H1 (cell line): ENCODE results near the gene ZSCAN25. TPM values are rescaled to one million over a fixed set of nuclear protein-coding genes. Genes with fewer than 3 reads are reported as not detected.

Experiments used
- CTCF ChIA-PET: fragments of 300-600 bp; sonication (Branson Sonifier 250); formaldehyde crosslinking; loops from one replicate; lab custom pipeline; 2021; ENCODE audit not compliant: partially characterized antibody; lab: Charles Lee
- POLR2A ChIA-PET: fragments of 300-600 bp; sonication (Branson Sonifier 250); formaldehyde crosslinking; loops from one replicate; lab custom pipeline; 2021; ENCODE audit warnings: inconsistent platforms; ENCODE audit not compliant: partially characterized antibody; lab: Charles Lee
- DNase-seq, 2 experiments: peaks; one replicate each; pipeline versions ENCODE4 v3.0.0 to v3.0.0-alpha.2; 2010 to 2022; ENCODE audit warnings: low spot score in 2 of 2, low read depth in 1 of 2, mixed read lengths in 1 of 2
- FAIRE-seq: peaks from 2 replicates; lab custom pipeline; 2011; peaks lifted over from hg19 to GRCh38; lab: Jason Lieb, UNC
- H2AFZ ChIP-seq: 2 replicates; pipeline ENCODE4 v1.8.1; 2012; ENCODE audit warnings: low read length, inconsistent platforms
- H2AK5ac ChIP-seq: 2 replicates; pipeline ENCODE4 v1.6.1; 2013; ENCODE audit warnings: low read depth, low read length
- H2BK120ac ChIP-seq: replicated peaks from 2 replicates; pipeline ENCODE3; 2013; ENCODE audit warnings: low read depth, low read length, inconsistent platforms
- H2BK12ac ChIP-seq: 2 replicates; pipeline ENCODE4 v1.6.1; 2013; ENCODE audit warnings: low read depth, low read length
- H2BK15ac ChIP-seq: 2 replicates; pipeline ENCODE4 v1.6.1; 2013; ENCODE audit warnings: low read length
- H2BK20ac ChIP-seq: 2 replicates; pipeline ENCODE4 v1.6.1; 2013; ENCODE audit warnings: low read length
- H2BK5ac ChIP-seq: 2 replicates; pipeline ENCODE4 v1.6.1; 2013; ENCODE audit warnings: low read depth, low read length
- H3K14ac ChIP-seq: 2 replicates; pipeline ENCODE4 v1.6.1; 2013; ENCODE audit warnings: inconsistent platforms; ENCODE audit not compliant: insufficient read length
- H3K18ac ChIP-seq: 2 replicates; pipeline ENCODE4 v1.6.1; 2013; ENCODE audit warnings: low read length; ENCODE audit errors: extremely low read depth
- H3K23ac ChIP-seq: 2 replicates; pipeline ENCODE4 v1.6.1; 2013; ENCODE audit warnings: inconsistent platforms; ENCODE audit not compliant: insufficient read length
- H3K23me2 ChIP-seq: 2 replicates; pipeline ENCODE4 v1.6.1; 2013; ENCODE audit warnings: low read depth, low read length
- H3K27ac ChIP-seq: 2 replicates; pipeline ENCODE4 v1.6.1; 2011; ENCODE audit warnings: low read depth, low read length, inconsistent platforms
- H3K27me3 ChIP-seq, 4 experiments: replicated peaks in 1 of 4; 1 replicate in 1 of 4; 2 replicates in 3 of 4; pipeline versions ENCODE4 v1.6.1 to v1.8.1; 2011 to 2013; ENCODE audit warnings: low read length in 3 of 4, mild to moderate bottlenecking in 3 of 4, inconsistent platforms in 2 of 4, mixed read lengths in 2 of 4, moderate library complexity in 1 of 4; ENCODE audit not compliant: control insufficient read depth in 3 of 4, insufficient read depth in 3 of 4; ENCODE audit errors: extremely low read depth in 1 of 4
- H3K36me3 ChIP-seq, 4 experiments: 2 replicates each; pipeline versions ENCODE4 v1.6.1 to v1.8.1; 2011 to 2013; ENCODE audit warnings: mild to moderate bottlenecking in 4 of 4, low read length in 3 of 4, moderate library complexity in 2 of 4, control low read depth in 1 of 4, inconsistent platforms in 1 of 4; ENCODE audit not compliant: insufficient read depth in 4 of 4, control insufficient read depth in 2 of 4
- H3K4ac ChIP-seq: replicated peaks from 2 replicates; pipeline ENCODE3; 2013; ENCODE audit warnings: low read length, low read depth, mixed read lengths, inconsistent platforms; ENCODE audit not compliant: insufficient read length
- H3K4me1 ChIP-seq, 4 experiments: replicated peaks in 1 of 4; 1 replicate in 1 of 4; 2 replicates in 3 of 4; pipeline versions ENCODE4 v1.6.1 to v1.8.1; 2011 to 2013; ENCODE audit warnings: low read length in 3 of 4, inconsistent platforms in 2 of 4, mixed read lengths in 1 of 4; ENCODE audit not compliant: insufficient read depth in 4 of 4, control insufficient read depth in 3 of 4
- H3K4me2 ChIP-seq, 2 experiments: 2 replicates each; pipeline versions ENCODE4 v1.6.1 to v1.8.1; 2011 to 2013; ENCODE audit warnings: low read depth in 2 of 2, low read length in 2 of 2, control low read depth in 1 of 2, inconsistent platforms in 1 of 2, mild to moderate bottlenecking in 1 of 2; ENCODE audit not compliant: insufficient read depth in 1 of 2
- H3K4me3 ChIP-seq, 4 experiments: fragments of 200-600, 300-600 bp in 1 of 4; sonication (generic), shearing (Covaris generic), sonication (Bioruptor Twin) in 1 of 4; 2 replicates each; pipeline versions ENCODE4 v1.5.1 to v1.8.1; 2011 to 2016; ENCODE audit warnings: low read length in 4 of 4, low read depth in 3 of 4, control low read depth in 2 of 4, inconsistent platforms in 2 of 4, mild to moderate bottlenecking in 2 of 4, mixed read lengths in 1 of 4, moderate library complexity in 1 of 4; ENCODE audit not compliant: insufficient read depth in 2 of 4; ENCODE audit errors: extremely low read depth in 1 of 4
- H3K56ac ChIP-seq: replicated peaks from 2 replicates; pipeline ENCODE3; 2013; ENCODE audit warnings: low read depth, mild to moderate bottlenecking, mixed read lengths, low read length, inconsistent platforms; ENCODE audit not compliant: insufficient read length
- H3K79me1 ChIP-seq: 2 replicates; pipeline ENCODE4 v1.6.1; 2013; ENCODE audit warnings: low read depth, low read length, control low read depth
- H3K79me2 ChIP-seq, 2 experiments: 2 replicates each; pipeline versions ENCODE4 v1.6.1 to v1.8.1; 2012 to 2013; ENCODE audit warnings: low read length in 2 of 2, mild to moderate bottlenecking in 2 of 2, inconsistent platforms in 1 of 2; ENCODE audit not compliant: insufficient read depth in 2 of 2, control insufficient read depth in 1 of 2
- H3K9ac ChIP-seq, 4 experiments: replicated peaks in 1 of 4; 1 replicate in 1 of 4; 2 replicates in 3 of 4; pipeline versions ENCODE4 v1.6.1 to v1.8.1; 2011 to 2013; ENCODE audit warnings: low read depth in 3 of 4, low read length in 3 of 4, control low read depth in 2 of 4, mild to moderate bottlenecking in 2 of 4, moderate library complexity in 2 of 4, inconsistent platforms in 1 of 4; ENCODE audit errors: extremely low read depth in 1 of 4
- H3K9me3 ChIP-seq, 2 experiments: 2 replicates each; pipeline versions ENCODE4 v1.6.1 to v1.8.1; 2012 to 2013; ENCODE audit warnings: mild to moderate bottlenecking in 2 of 2, moderate library complexity in 2 of 2, control low read depth in 1 of 2, inconsistent platforms in 1 of 2, low read depth in 1 of 2, low read length in 1 of 2, mixed read lengths in 1 of 2; ENCODE audit not compliant: insufficient read depth in 2 of 2
- H4K20me1 ChIP-seq, 2 experiments: replicated peaks in 1 of 2; 2 replicates each; pipeline versions ENCODE3 to v1.8.1; 2011 to 2013; ENCODE audit warnings: inconsistent platforms in 2 of 2, low read length in 2 of 2, mild to moderate bottlenecking in 1 of 2; ENCODE audit not compliant: insufficient read depth in 2 of 2, control insufficient read depth in 1 of 2
- H4K5ac ChIP-seq: 2 replicates; pipeline ENCODE4 v1.6.1; 2013; ENCODE audit warnings: low read length, low read depth, mixed read lengths, inconsistent platforms; ENCODE audit not compliant: insufficient read length
- H4K8ac ChIP-seq: 2 replicates; pipeline ENCODE4 v1.8.0; 2013; ENCODE audit warnings: mild to moderate bottlenecking, moderate library complexity, low read length, inconsistent platforms; ENCODE audit not compliant: insufficient read depth; ENCODE audit errors: extremely low read depth
- H4K91ac ChIP-seq: replicated peaks from 2 replicates; pipeline ENCODE3; 2013; ENCODE audit warnings: low read length, mixed read lengths, inconsistent platforms; ENCODE audit not compliant: insufficient read length
- CREB1 ChIP-seq: IDR thresholded peaks from 2 replicates; pipeline ENCODE4 v1.6.1; 2012; ENCODE audit warnings: inconsistent platforms
- HDAC2 ChIP-seq, 2 experiments: fragments of 300-600 bp in 1 of 2; sonication (generic) in 1 of 2; IDR thresholded peaks; 2 replicates each; pipeline ENCODE4 v1.6.1; 2011 to 2012; ENCODE audit warnings: low read depth in 2 of 2, low read length in 2 of 2, mild to moderate bottlenecking in 2 of 2, moderate library complexity in 2 of 2, borderline replicate concordance in 1 of 2, inconsistent platforms in 1 of 2
- RNF2 ChIP-seq: fragments of 200-900, 300-1000 bp; sonication (generic); IDR thresholded peaks from 2 replicates; pipeline ENCODE4 v1.7.1; 2016; ENCODE audit warnings: borderline replicate concordance, low read depth, mild to moderate bottlenecking, antibody characterized with exemption, low read length; ENCODE audit not compliant: poor library complexity, severe bottlenecking; ENCODE audit errors: missing control alignments
- TBP ChIP-seq: IDR thresholded peaks from 2 replicates; pipeline ENCODE4 v1.6.1; 2011; ENCODE audit warnings: low read depth, low read length, improper control_type of control experiment
- USF2 ChIP-seq: IDR thresholded peaks from 2 replicates; pipeline ENCODE4 v1.6.1; 2011; ENCODE audit warnings: low read length, improper control_type of control experiment
- YY1 ChIP-seq: IDR thresholded peaks from 2 replicates; pipeline ENCODE4 v1.6.1; 2011; ENCODE audit warnings: low read depth, mild to moderate bottlenecking, low read length
- WGBS, 2 experiments: shearing (Covaris generic) in 1 of 2; methylation state at CpG; one replicate each; pipeline versions ENCODE4 v1.1.6 to v1.1.7; 2013 to 2015; ENCODE audit warnings: low lambda C conversion rate in 2 of 2, mixed read lengths in 2 of 2, inconsistent platforms in 1 of 2, low coverage in 1 of 2, missing lambda C conversion rate in 1 of 2; ENCODE audit not compliant: insufficient replicate concordance in 2 of 2, insufficient coverage in 1 of 2, insufficient read length in 1 of 2; ENCODE audit errors: extremely low coverage in 1 of 2, missing lambda C conversion rate in 1 of 2; 5-methylcytosine and 5-hydroxymethylcytosine counted together
- polyA plus RNA-seq, 7 experiments: library from polyadenylated mRNA; depleted of rRNA in 3 of 7; stranded (reverse) in 5 of 7; unstranded in 2 of 7; fragments of >200 nt in 5 of 7; fragments of 200-250 nt in 2 of 7; gene quantifications; 1 replicate in 5 of 7; 2 replicates in 1 of 7; 4 replicates in 1 of 7; pipeline versions ENCODE4 v1.2.1 to v1.2.3, GENCODE V29; 2011 to 2013; ENCODE audit warnings: missing spikeins in 2 of 7, mixed read lengths in 2 of 7
- total RNA-seq: library from RNA; stranded (reverse); fragmentation: NEBNext Ultra II Directional; extraction: Animal tissue kit (Norgen Biotek cat#: 25700); gene quantifications from 2 replicates; pipeline ENCODE4 v1.2.1, GENCODE V29; 2021

The ZSCAN25 gene
- total and polyA plus RNA-seq, 2 of the 8 experiments (the other 6 are each of a cell fraction or from before 2014, with no cell fraction given) = 10.1 to 18.6 TPM

GRCh38 chr7:99677648-99678045 lies 60.9 kb downstream of the ZSCAN25 start:
- H3K9me3 ChIP-seq = no peaks in the 10 kb centered on the region
- 89% methylated on average over 2 of the region's 2 CpGs; no CpG with 5 or more reads in 1 of the 2 experiments for WGBS, 2 experiments
- no peak overlapping the region for H2BK12ac ChIP-seq
- H3K14ac ChIP-seq = no peak overlapping the region
- no peak overlapping the region for H2BK15ac ChIP-seq
- H3K4me1 ChIP-seq = peaks cover 0 to 3% (median 0%) of the 10 kb centered on the region in 4 experiments; a peak in 1 of 7 replicates
- TF ChIP-seq YY1 (no peak), TBP (no peak), HDAC2 (IDR thresholded peaks at IDR 0.05; ENCODE audit: borderline replicate concordance in 1 of 2, low read depth in 2 of 2, low read length in 2 of 2) (no peak), CREB1 (no peak), USF2 (no peak), RNF2 (no peak)
- DNase-seq (no peak), FAIRE-seq (no peak)
- H2AFZ ChIP-seq = no peak overlapping the region
- H3K9ac ChIP-seq = no peak overlapping the region
- no peaks in the 10 kb centered on the region for H3K79me1 ChIP-seq
- no peaks in the 10 kb centered on the region for H3K23me2 ChIP-seq
- ChIA-PET POLR2A (no interaction called here), CTCF (no interaction called here)
- H2AK5ac ChIP-seq = no peak overlapping the region
- H3K27ac ChIP-seq = no peak overlapping the region
- H2BK5ac ChIP-seq = no peak overlapping the region
- H2BK20ac ChIP-seq = no peak overlapping the region
- no peaks in the 10 kb centered on the region for H3K36me3 ChIP-seq
- no peak overlapping the region for H4K91ac ChIP-seq
- no peak overlapping the region for H3K18ac ChIP-seq
- H3K4me3 ChIP-seq = no peak overlapping the region
- no peaks in the 10 kb centered on the region for H4K20me1 ChIP-seq
- H2BK120ac ChIP-seq = no peak overlapping the region
- no peak overlapping the region for H4K8ac ChIP-seq
- no peak overlapping the region for H3K4me2 ChIP-seq
- no peaks in the 10 kb centered on the region for H3K27me3 ChIP-seq
- H3K4ac ChIP-seq = no peak overlapping the region
- no peak overlapping the region for H3K23ac ChIP-seq
- no peak overlapping the region for H4K5ac ChIP-seq
- no peaks in the 10 kb centered on the region for H3K79me2 ChIP-seq
- H3K56ac ChIP-seq = no peak overlapping the region
